Spinal cord (tissue), 10 donors: ENCODE results near the gene DAGLA. TPM values are rescaled to one million over a fixed set of nuclear protein-coding genes. Genes with fewer than 3 reads are reported as not detected.

Experiments used
- DNase-seq, 6 donors: peaks; one replicate each; pipeline versions ENCODE4 v3.0.0 to v3.0.0-alpha.2; 2013 to 2015; ENCODE audit warnings: low spot score in 6 of 6, low read depth in 4 of 6
- H3K27ac ChIP-seq: one replicate; pipeline ENCODE4 v1.5.1; 2013; ENCODE audit warnings: low read depth, low read length, control low read depth
- H3K27me3 ChIP-seq: one replicate; pipeline ENCODE4 v1.6.1; 2013; ENCODE audit warnings: low read length; ENCODE audit not compliant: control insufficient read depth, insufficient read depth
- H3K36me3 ChIP-seq: one replicate; pipeline ENCODE4 v1.6.1; 2013; ENCODE audit warnings: low read length; ENCODE audit not compliant: control insufficient read depth, insufficient read depth
- H3K4me1 ChIP-seq: one replicate; pipeline ENCODE4 v1.6.1; 2013; ENCODE audit warnings: low read length; ENCODE audit not compliant: control insufficient read depth, insufficient read depth
- H3K4me3 ChIP-seq: one replicate; pipeline ENCODE4 v1.5.1; 2013; ENCODE audit warnings: low read depth, low read length, control low read depth
- H3K9me3 ChIP-seq: one replicate; pipeline ENCODE4 v1.6.1; 2013; ENCODE audit warnings: low read length; ENCODE audit not compliant: control insufficient read depth, insufficient read depth
- WGBS: methylation state at CpG from one replicate; pipeline ENCODE4 v1.1.5; 2013; ENCODE audit warnings: missing lambda C conversion rate; ENCODE audit not compliant: insufficient coverage; 5-methylcytosine and 5-hydroxymethylcytosine counted together
- polyA plus RNA-seq, 2 donors: library from polyadenylated mRNA; unstranded; fragments of 120-200 nt; gene quantifications; one replicate each; pipeline ENCODE4 v1.2.1, GENCODE V29; 2013; ENCODE audit not compliant: insufficient read length in 2 of 2
- total RNA-seq, 2 donors: library from RNA; depleted of rRNA in 1 of 2; stranded (reverse); fragments of 120-200 nt in 1 of 2; fragments of >200 nt in 1 of 2; gene quantifications; one replicate each; pipeline versions ENCODE4 v1.2.3 to v1.2.4, GENCODE V29; 2013 to 2014
- donor health status: healthy.

DAGLA gene
- total and polyA plus RNA-seq, 4 donors, result 3.9 to 21.7 (median 14.8) TPM

DNA sequence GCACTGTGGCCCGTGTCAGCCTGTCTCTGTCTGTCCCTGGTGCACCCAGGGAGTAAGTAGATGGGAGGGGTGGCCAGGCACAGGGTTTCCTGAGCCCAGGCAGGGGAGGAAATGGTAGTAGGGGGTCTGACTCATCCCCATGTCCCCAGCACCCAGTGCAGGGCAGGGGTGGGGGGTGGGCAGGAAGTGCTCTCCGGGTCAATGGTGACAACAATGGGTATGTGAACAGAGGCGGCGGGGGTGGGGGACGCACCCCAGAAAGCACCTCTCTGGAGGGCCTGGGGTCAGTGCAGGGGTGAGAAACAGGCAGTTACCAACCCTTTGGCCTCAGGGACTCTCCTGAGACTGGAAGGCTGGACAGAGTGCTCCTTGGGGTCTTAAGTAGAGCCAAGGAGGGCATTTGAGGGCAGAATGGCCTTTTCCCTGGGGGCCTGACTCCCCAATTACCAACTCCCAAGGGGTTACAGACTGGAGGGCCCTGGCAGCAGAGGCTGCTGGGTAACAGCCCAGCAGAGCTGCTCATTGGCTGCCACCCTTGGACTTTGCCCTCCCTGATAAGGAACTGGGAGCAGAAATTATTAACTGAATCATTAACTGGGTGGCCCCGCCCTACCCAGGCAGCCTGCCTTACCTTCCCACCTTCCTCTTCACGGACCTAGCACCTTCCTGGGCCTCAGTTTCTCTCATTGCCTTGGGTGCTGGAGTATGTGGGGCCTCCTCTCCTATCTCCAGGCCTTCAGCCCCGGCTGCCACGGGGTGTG lies 76.4 kb downstream of the DAGLA start:
- Histone ChIP-seq H3K4me1 (peaks cover 52% of the 10 kb centered on the region), H3K27me3 (peaks cover 17% of the 10 kb centered on the region), H3K27ac (no peak overlapping the region), H3K9me3 (no peaks in the 10 kb centered on the region), H3K4me3 (no peak overlapping the region), H3K36me3 (peaks cover 6% of the 10 kb centered on the region)
- 66% methylated on average over 6 of the region's 9 CpGs for WGBS
- DNase-seq, result no peak

- Histone ChIP-seq H3K4me3 (no peak overlapping the region), H3K27ac (no peak overlapping the region), H3K9me3 (no peaks in the 10 kb centered on the region), H3K27me3 (peaks cover 11% of the 10 kb centered on the region), H3K4me1 (peaks cover 55% of the 10 kb centered on the region), H3K36me3 (peaks cover 6% of the 10 kb centered on the region)
- no peak for DNase-seq
- 85% methylated on average over 15 of the region's 15 CpGs for WGBS
Measured at GRCh38 chr11:61757213-61757862, 77.1 kb downstream of the DAGLA start.

- peak in 2 of 6 donors; percentile 22 to 68 for DNase-seq
- Histone ChIP-seq H3K27me3 (no peaks in the 10 kb centered on the region), H3K4me3 (no peak overlapping the region), H3K9me3 (no peaks in the 10 kb centered on the region), H3K36me3 (peaks cover 12% of the 10 kb centered on the region), H3K4me1 (peaks cover 41% of the 10 kb centered on the region), H3K27ac (no peak overlapping the region)
- 53% methylated on average over 5 of the region's 13 CpGs for WGBS
Measured at GRCh38 chr11:61760946-61761345, 80.8 kb downstream of the DAGLA start.

GRCh38 chr11:61761440-61762222 lies 81.4 kb downstream of the DAGLA start:
- H3K36me3 ChIP-seq, result peaks cover 18% of the 10 kb centered on the region
- WGBS, result 62% methylated on average over 8 of the region's 11 CpGs
- no peak overlapping the region for H3K4me3 ChIP-seq
- H3K9me3 ChIP-seq, result no peaks in the 10 kb centered on the region
- no peak for DNase-seq
- no peaks in the 10 kb centered on the region for H3K27me3 ChIP-seq
- peaks cover 39% of the 10 kb centered on the region for H3K4me1 ChIP-seq
- no peak overlapping the region for H3K27ac ChIP-seq

GRCh38 chr11:61762223-61762615 lies 82.0 kb downstream of the DAGLA start:
- peaks cover 18% of the 10 kb centered on the region for H3K36me3 ChIP-seq
- 88% methylated on average over 8 of the region's 10 CpGs for WGBS
- no peak overlapping the region for H3K27ac ChIP-seq
- H3K4me1 ChIP-seq, result peaks cover 33% of the 10 kb centered on the region
- no peaks in the 10 kb centered on the region for H3K9me3 ChIP-seq
- DNase-seq, result no peak
- no peak overlapping the region for H3K4me3 ChIP-seq
- H3K27me3 ChIP-seq, result no peaks in the 10 kb centered on the region

DNA sequence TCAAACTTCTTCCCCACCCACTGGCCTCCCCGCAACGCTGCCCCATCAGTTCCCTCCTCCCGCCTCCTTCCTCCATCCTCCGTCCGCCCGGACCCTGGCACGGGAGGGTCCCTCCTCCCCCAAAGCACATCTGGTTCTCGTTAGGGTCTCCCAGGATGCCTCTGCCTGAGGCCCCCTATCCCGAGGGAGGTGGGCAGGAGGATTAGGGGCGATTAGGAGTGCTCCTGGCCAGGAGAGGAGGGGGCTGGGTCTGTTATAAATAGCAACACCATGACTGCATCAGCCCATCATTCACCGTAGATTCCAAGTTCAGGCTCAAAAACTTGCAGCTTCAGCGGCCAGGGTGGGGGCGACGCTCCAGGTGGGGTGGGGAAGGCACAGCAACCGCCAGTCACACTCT lies 82.6 kb downstream of the DAGLA start:
- 67% methylated on average over 5 of the region's 15 CpGs for WGBS
- Histone ChIP-seq H3K4me1 (peaks cover 33% of the 10 kb centered on the region), H3K4me3 (no peak overlapping the region), H3K9me3 (no peaks in the 10 kb centered on the region), H3K27me3 (no peaks in the 10 kb centered on the region), H3K27ac (no peak overlapping the region), H3K36me3 (peaks cover 18% of the 10 kb centered on the region)
- no peak for DNase-seq

DNA sequence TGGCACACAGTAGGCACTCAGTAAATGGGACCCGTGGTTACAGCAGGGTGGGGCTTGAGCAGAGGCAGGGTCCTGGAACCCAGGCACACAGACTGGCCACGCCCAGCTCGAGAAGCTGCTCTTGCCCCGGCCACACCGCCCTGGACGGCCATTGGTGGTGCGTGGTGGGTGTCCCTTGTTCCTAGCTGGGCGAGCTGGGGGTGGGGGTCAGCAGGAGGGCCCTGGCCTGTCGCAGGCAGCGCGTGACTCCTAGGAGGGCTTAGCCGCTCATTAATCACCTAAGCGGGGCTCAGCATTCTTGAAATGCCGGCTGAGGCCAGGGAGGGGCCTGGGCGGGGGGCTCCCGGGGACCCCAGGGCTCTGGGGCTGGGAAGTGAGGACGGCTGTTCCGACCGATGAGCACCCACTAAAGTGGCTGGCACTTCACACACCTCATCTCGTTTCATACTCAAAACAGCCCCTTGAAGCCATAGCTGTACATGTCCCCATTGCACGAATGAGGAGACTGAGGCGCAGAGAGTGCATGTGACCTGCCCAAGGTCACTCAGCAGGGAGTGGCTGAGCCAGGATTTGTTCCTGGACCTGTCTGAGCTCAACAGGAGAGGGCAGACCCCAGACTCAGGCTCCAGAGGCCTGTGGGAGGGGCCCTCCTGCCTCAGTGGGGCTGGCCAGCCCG lies 83.9 kb downstream of the DAGLA start:
- H3K4me3 ChIP-seq, result no peak overlapping the region
- H3K4me1 ChIP-seq, result peaks cover 33% of the 10 kb centered on the region
- peaks cover 23% of the 10 kb centered on the region for H3K36me3 ChIP-seq
- no peak for DNase-seq
- H3K27me3 ChIP-seq, result no peaks in the 10 kb centered on the region
- H3K9me3 ChIP-seq, result no peaks in the 10 kb centered on the region
- no peak overlapping the region for H3K27ac ChIP-seq
- 74% methylated on average over 23 of the region's 23 CpGs for WGBS

- peaks cover 30% of the 10 kb centered on the region for H3K36me3 ChIP-seq
- no peaks in the 10 kb centered on the region for H3K9me3 ChIP-seq
- no peak overlapping the region for H3K4me3 ChIP-seq
- H3K27me3 ChIP-seq, result no peaks in the 10 kb centered on the region
- WGBS, result 58% methylated on average over 15 of the region's 22 CpGs
- peaks cover 33% of the 10 kb centered on the region for H3K4me1 ChIP-seq
- H3K27ac ChIP-seq, result no peak overlapping the region
- no peak for DNase-seq
Measured at GRCh38 chr11:61764606-61765260, 84.5 kb downstream of the DAGLA start.
